ENCODE data around the gene CLSTN2.

Gene CLSTN2

DNA sequence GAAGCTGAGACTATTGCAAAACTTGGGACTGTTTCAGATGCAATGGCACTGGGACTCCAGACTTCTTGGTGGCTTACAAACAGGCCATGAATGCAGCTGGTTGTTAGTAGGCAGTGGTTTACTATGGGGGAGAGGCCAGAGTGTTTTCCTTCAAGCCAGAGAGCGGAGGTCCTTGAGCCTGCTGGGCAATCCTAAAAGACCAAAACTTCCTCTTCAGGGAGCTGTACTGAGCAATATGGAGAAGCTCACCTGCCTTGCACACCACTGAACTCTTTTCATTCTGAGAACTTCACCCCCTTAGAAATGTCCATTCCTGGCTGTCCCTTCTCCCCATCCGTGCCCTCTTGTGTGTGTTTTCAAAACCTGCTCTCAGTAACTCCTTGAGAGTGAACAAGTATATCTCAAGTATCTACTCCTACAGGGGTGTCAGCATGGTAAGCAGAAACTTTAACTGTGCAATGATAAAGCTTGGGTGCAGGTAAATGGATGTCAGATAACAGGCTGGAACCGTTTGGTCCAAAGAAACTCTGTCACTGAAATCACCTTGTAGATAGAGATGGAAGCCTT, 213.9 kb downstream of the CLSTN2 start:
- Histone ChIP-seq H3K4me3 (ENCODE audit: extremely low read depth, insufficient read depth, low read length, poor library complexity, severe bottlenecking) (no peak overlapping the region), H3K36me3 (ENCODE audit: control insufficient read depth, insufficient read depth, low read length) (no peaks in the 10 kb centered on the region), H3K9me3 (ENCODE audit: control insufficient read depth, low read length) (no peaks in the 10 kb centered on the region), H3K27ac (ENCODE audit: low read depth, low read length, severe bottlenecking) (no peak overlapping the region), H3K4me1 (ENCODE audit: control insufficient read depth, insufficient read depth, low read length, poor library complexity, severe bottlenecking) (no peaks in the 10 kb centered on the region)
- WGBS, 2 experiments (ENCODE audit: insufficient coverage in 2 of 2) = 60 to 100% methylated on average over 1 of the region's 3 CpGs

DNA sequence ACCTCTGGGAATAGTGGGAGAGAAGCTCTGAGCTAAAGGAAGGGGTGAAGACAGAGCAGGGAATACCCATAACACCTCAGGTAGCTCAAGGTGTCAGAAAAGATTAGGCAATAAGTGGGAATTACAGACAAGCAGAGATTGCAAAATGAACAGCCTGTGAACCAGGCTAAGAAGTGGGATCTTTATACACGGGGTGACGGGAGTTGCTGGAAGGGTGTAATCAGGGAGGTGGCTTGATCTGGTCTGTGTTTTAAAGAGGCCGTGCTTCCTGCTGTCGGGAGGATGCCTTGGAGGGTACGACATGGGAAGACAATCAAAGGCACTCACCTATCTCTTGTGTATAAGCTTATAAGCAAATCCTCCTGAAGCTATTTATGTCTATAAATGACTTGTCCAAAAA, 216.3 kb downstream of the CLSTN2 start:
- WGBS, 2 experiments (ENCODE audit: insufficient coverage in 2 of 2) = 95 to 100% methylated on average over 2 of the region's 5 CpGs

DNA sequence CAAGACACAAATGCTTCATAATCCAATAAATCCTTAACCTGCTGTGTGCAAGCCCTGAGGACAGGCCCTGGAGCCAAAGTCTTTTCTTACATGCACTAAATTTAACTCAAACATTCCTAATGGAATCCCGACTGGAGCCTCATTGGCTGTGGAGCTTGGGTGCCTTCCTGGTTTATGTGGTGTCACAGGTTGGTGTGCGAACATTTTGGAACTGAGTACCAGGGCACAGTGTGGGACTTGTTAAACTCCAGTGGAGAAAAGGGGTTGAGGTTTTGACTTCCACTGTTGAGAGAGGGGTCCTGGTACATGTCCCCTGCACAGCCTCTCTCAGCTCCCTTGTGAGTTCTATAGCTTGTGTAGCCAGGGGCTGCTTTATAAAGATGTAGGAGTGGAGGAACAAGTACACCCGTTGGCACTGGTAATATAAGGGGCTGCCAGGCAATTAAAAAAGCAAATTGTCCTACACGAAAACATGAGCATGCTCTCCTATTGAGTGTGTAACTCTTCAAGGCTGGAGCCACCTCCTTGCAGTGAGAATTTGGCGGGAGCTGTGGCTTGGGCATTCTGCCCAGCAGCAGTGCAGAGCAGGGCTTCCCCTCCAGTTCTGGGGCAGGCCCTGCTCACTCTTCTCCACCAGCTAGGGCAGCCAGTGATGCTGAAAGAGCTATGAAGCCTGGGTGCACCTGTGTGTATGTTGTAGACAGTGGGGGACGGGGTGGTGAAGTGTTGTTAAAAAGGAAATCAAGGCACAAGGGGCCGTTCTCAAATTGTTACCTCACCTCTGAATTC, 218.1 kb downstream of the CLSTN2 start:
- Histone ChIP-seq H3K27ac (ENCODE audit: low read depth, low read length, severe bottlenecking) (no peak overlapping the region), H3K36me3 (ENCODE audit: control insufficient read depth, insufficient read depth, low read length) (no peaks in the 10 kb centered on the region), H3K4me1 (ENCODE audit: control insufficient read depth, insufficient read depth, low read length, poor library complexity, severe bottlenecking) (no peaks in the 10 kb centered on the region), H3K4me3 (ENCODE audit: extremely low read depth, insufficient read depth, low read length, poor library complexity, severe bottlenecking) (no peak overlapping the region), H3K9me3 (ENCODE audit: control insufficient read depth, low read length) (no peaks in the 10 kb centered on the region)
- 89 to 95% methylated on average over 4 of the region's 7 CpGs for WGBS, 2 experiments (ENCODE audit: insufficient coverage in 2 of 2)

More for the DNA sequence above, 216.3 kb downstream of the CLSTN2 start:
- no peak overlapping the region for H3K27ac ChIP-seq (ENCODE audit: low read depth, low read length, severe bottlenecking)
- no peaks in the 10 kb centered on the region for H3K36me3 ChIP-seq (ENCODE audit: control insufficient read depth, insufficient read depth, low read length)
- H3K4me1 ChIP-seq (ENCODE audit: control insufficient read depth, insufficient read depth, low read length, poor library complexity, severe bottlenecking) = no peaks in the 10 kb centered on the region
- no peak overlapping the region for H3K4me3 ChIP-seq (ENCODE audit: extremely low read depth, insufficient read depth, low read length, poor library complexity, severe bottlenecking)
- H3K9me3 ChIP-seq (ENCODE audit: control insufficient read depth, low read length) = no peaks in the 10 kb centered on the region

DNA sequence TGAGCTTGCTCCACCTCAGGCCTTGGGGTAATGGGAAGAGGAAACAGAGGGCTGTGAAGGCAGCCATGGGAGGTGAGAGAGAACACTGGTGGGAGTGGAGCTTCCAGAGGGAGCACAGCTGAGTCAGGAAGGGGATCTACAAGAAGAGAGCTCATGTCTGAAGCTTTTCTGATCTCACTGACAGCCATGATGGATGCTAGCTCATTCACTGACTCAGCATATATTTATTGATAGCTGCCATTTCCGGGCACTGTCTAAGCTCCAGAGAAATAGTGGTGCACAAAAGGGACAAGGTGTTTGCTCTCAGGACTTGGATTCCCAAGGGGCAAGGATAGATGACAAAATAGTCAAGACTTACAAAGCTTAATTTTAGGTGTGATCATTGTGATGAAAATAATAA, 218.8 kb downstream of the CLSTN2 start:
- H3K36me3 ChIP-seq (ENCODE audit: control insufficient read depth, insufficient read depth, low read length) = no peaks in the 10 kb centered on the region
- WGBS, 2 experiments (ENCODE audit: insufficient coverage in 2 of 2) = 100% methylated on average over 1 of the region's 1 CpG
- H3K9me3 ChIP-seq (ENCODE audit: control insufficient read depth, low read length) = no peaks in the 10 kb centered on the region
- no peaks in the 10 kb centered on the region for H3K4me1 ChIP-seq (ENCODE audit: control insufficient read depth, insufficient read depth, low read length, poor library complexity, severe bottlenecking)
- H3K4me3 ChIP-seq (ENCODE audit: extremely low read depth, insufficient read depth, low read length, poor library complexity, severe bottlenecking) = no peak overlapping the region
- H3K27ac ChIP-seq (ENCODE audit: low read depth, low read length, severe bottlenecking) = no peak overlapping the region

DNA sequence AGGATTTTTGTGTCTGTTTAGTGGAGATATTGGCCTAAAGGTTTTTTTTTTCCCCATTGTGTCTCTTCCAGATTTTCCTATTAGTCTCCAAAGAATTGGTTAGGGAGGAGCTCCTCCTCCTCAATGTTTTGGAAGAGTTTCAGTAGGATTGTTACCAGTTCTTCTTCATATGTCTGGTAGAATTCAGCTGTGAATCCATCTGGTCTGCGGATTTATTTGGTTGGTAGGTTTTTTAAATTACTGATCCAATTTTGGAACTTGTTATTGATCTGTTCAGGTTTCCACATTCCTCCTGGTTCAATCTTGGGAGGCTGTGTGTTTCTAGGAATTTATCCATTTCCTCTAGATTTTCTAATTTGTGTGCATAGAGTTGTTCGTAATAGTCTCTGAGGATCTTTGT, 222.2 kb downstream of the CLSTN2 start:
- 100% methylated on average over 1 of the region's 2 CpGs; no CpG with 5 or more reads in 1 of the 2 experiments for WGBS, 2 experiments (ENCODE audit: insufficient coverage in 2 of 2)
- H3K36me3 ChIP-seq (ENCODE audit: control insufficient read depth, insufficient read depth, low read length) = no peaks in the 10 kb centered on the region
- no peaks in the 10 kb centered on the region for H3K4me1 ChIP-seq (ENCODE audit: control insufficient read depth, insufficient read depth, low read length, poor library complexity, severe bottlenecking)
- no peaks in the 10 kb centered on the region for H3K9me3 ChIP-seq (ENCODE audit: control insufficient read depth, low read length)
- H3K4me3 ChIP-seq (ENCODE audit: extremely low read depth, insufficient read depth, low read length, poor library complexity, severe bottlenecking) = no peak overlapping the region
- no peak overlapping the region for H3K27ac ChIP-seq (ENCODE audit: low read depth, low read length, severe bottlenecking)

DNA sequence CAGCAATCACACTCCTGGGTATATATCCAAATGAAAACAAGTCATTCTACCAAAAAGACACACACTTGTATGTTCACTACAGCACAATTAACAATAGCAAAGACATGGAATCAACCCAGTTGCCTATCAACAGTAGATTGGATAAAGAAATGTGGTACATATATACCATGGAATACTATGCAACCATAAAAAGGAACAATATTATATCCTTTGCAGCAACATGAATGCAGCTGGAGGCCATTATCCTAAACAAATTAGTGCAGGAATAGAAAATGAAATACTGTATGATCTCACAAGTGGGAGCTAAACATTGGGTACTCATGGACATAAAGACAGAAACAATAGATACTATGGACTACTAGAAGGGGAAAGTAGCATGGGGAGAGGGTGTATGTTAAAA, 224.7 kb downstream of the CLSTN2 start:
- Histone ChIP-seq H3K36me3 (ENCODE audit: control insufficient read depth, insufficient read depth, low read length) (no peaks in the 10 kb centered on the region), H3K27ac (ENCODE audit: low read depth, low read length, severe bottlenecking) (no peak overlapping the region), H3K4me1 (ENCODE audit: control insufficient read depth, insufficient read depth, low read length, poor library complexity, severe bottlenecking) (no peaks in the 10 kb centered on the region), H3K4me3 (ENCODE audit: extremely low read depth, insufficient read depth, low read length, poor library complexity, severe bottlenecking) (no peak overlapping the region), H3K9me3 (ENCODE audit: control insufficient read depth, low read length) (no peaks in the 10 kb centered on the region)

DNA sequence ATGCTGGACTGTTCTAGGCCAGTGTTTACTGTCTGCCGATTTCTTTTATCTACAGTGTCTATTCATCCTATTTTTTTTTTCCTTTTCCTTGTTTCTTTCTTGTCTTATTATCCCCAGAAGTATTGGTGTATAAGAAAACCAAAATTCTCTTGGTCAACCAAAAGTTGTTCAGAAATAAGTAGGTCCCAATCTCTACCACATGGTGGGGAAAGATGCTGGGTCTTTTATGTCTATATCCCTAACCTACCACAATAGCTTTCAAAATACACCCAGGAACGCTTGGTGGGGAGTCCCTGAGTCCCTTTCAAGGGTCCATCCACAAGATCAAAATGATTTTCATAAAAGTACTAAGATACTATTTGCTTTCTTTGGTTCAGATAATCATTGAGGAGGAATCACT, 225.6 kb downstream of the CLSTN2 start:
- no peak overlapping the region for H3K4me3 ChIP-seq (ENCODE audit: extremely low read depth, insufficient read depth, low read length, poor library complexity, severe bottlenecking)
- H3K4me1 ChIP-seq (ENCODE audit: control insufficient read depth, insufficient read depth, low read length, poor library complexity, severe bottlenecking) = no peaks in the 10 kb centered on the region
- no peaks in the 10 kb centered on the region for H3K9me3 ChIP-seq (ENCODE audit: control insufficient read depth, low read length)
- H3K36me3 ChIP-seq (ENCODE audit: control insufficient read depth, insufficient read depth, low read length) = no peaks in the 10 kb centered on the region
- H3K27ac ChIP-seq (ENCODE audit: low read depth, low read length, severe bottlenecking) = no peak overlapping the region
- 80% methylated on average over 1 of the region's 2 CpGs; no CpG with 5 or more reads in 1 of the 2 experiments for WGBS, 2 experiments (ENCODE audit: insufficient coverage in 2 of 2)

DNA sequence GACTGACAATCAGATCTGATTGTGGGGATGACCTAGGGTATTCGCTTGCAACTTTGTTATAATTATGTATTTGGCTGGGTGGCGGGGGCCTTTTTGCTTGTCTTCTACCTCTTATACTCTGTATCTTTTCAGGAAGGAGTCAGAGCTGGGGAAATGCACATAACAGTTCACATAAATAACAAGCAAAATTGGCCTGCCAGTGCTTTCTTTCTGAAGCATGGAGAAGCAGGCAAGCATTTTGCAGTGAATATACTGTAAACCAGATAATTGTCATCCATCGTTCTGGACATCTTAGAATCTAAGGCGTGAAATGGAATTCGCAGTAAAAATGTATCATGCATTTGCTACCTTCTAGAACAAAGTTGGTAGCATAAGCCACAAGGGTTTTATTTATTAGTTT, 227.6 kb downstream of the CLSTN2 start:
- Histone ChIP-seq H3K9me3 (ENCODE audit: control insufficient read depth, low read length) (no peaks in the 10 kb centered on the region), H3K4me1 (ENCODE audit: control insufficient read depth, insufficient read depth, low read length, poor library complexity, severe bottlenecking) (no peaks in the 10 kb centered on the region), H3K36me3 (ENCODE audit: control insufficient read depth, insufficient read depth, low read length) (no peaks in the 10 kb centered on the region), H3K27ac (ENCODE audit: low read depth, low read length, severe bottlenecking) (no peak overlapping the region), H3K4me3 (ENCODE audit: extremely low read depth, insufficient read depth, low read length, poor library complexity, severe bottlenecking) (no peak overlapping the region)
- WGBS, 2 experiments (ENCODE audit: insufficient coverage in 2 of 2) = 97% methylated on average over 3 of the region's 5 CpGs; no CpG with 5 or more reads in 1 of the 2 experiments

DNA sequence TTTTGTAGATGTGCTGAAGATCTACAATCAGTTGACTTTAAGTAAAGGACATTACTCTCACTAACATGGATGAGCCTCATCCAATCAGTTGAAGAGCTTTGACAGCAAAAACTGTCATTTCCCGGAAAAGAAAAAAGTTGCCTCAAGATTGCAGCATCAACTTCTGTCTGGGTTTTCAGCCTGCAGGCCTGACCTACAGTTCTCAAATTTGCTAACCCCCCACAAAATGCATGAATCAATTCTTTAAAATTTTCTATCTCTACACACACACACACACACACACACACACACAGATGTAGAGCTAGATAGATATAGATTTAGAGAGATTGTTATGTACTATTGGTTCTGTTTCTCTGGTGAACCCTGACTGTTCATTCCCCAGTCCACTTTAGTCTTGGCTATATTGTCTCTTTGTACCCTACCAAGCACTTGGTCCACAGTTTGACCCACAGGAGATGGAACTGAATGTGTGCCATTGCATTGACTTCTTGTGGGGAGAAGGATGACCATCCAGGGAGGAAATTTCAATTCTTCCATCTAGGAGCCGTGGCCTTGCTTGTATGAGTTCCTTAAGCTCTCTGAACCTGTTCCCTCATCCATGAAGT, 228.3 kb downstream of the CLSTN2 start:
- Histone ChIP-seq H3K27ac (ENCODE audit: low read depth, low read length, severe bottlenecking) (no peak overlapping the region), H3K4me1 (ENCODE audit: control insufficient read depth, insufficient read depth, low read length, poor library complexity, severe bottlenecking) (no peaks in the 10 kb centered on the region), H3K36me3 (ENCODE audit: control insufficient read depth, insufficient read depth, low read length) (no peaks in the 10 kb centered on the region), H3K4me3 (ENCODE audit: extremely low read depth, insufficient read depth, low read length, poor library complexity, severe bottlenecking) (no peak overlapping the region), H3K9me3 (ENCODE audit: control insufficient read depth, low read length) (no peaks in the 10 kb centered on the region)
- WGBS, 2 experiments (ENCODE audit: insufficient coverage in 2 of 2) = 100% methylated on average over 1 to 2 of the region's 2 CpGs

DNA sequence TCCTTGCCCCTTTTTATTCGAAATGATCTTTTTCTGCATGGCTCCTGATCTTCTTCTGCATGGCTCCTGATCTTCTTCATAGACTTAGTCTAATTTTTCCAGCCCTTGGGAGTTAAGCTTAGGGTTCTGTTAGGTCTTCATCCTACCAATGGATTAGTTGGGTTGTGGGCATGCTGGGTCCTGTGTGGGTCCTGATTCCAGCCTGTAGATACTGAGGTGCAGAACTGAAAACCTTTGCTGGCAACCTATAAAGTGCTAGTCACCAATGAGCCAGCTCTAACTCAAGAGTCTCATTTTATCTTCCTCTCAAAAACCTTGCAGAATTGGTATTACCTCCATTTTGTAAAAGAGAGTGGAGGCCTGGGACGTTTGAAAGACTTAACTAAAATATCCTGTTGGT, 229.2 kb downstream of the CLSTN2 start:
- Histone ChIP-seq H3K4me3 (ENCODE audit: extremely low read depth, insufficient read depth, low read length, poor library complexity, severe bottlenecking) (no peak overlapping the region), H3K4me1 (ENCODE audit: control insufficient read depth, insufficient read depth, low read length, poor library complexity, severe bottlenecking) (no peaks in the 10 kb centered on the region), H3K36me3 (ENCODE audit: control insufficient read depth, insufficient read depth, low read length) (no peaks in the 10 kb centered on the region), H3K27ac (ENCODE audit: low read depth, low read length, severe bottlenecking) (no peak overlapping the region), H3K9me3 (ENCODE audit: control insufficient read depth, low read length) (no peaks in the 10 kb centered on the region)
- no CpG with 5 or more reads among the region's 2 CpGs for WGBS, 2 experiments (ENCODE audit: insufficient coverage in 2 of 2)
